GM12878 (cell line): ENCODE results near the gene MAN2B2.

Experiments used
- BACH1 ChIP-seq: fragments of 450-650 bp; IDR thresholded peaks from 2 replicates; pipeline ENCODE4 v1.6.1; 2017; ENCODE audit warnings: mild to moderate bottlenecking, borderline replicate concordance
- CTCF ChIP-seq, 3 experiments: IDR thresholded peaks in 2 of 3; conservative IDR thresholded peaks in 1 of 3; 2 replicates each; pipeline ENCODE4 v1.5.1; 2011; ENCODE audit warnings: low read depth in 3 of 3, low read length in 3 of 3, mild to moderate bottlenecking in 3 of 3, control low read depth in 2 of 3, moderate library complexity in 2 of 3, inconsistent platforms in 1 of 3, mixed read lengths in 1 of 3; ENCODE audit not compliant: control insufficient read depth in 2 of 3, insufficient read depth in 1 of 3; ENCODE audit errors: extremely low read depth in 1 of 3
- JUNB ChIP-seq: IDR thresholded peaks from 2 replicates; pipeline ENCODE4 v1.6.1; 2016; ENCODE audit warnings: antibody characterized with exemption, mild to moderate bottlenecking
- SRF ChIP-seq, 2 experiments: IDR thresholded peaks; 2 replicates each; pipeline ENCODE4 v1.6.1; 2011; ENCODE audit warnings: low read depth in 2 of 2, low read length in 2 of 2, mild to moderate bottlenecking in 1 of 2, moderate library complexity in 1 of 2
- TF ChIP-seq, protein P1 (sequence below): fragments of 450-650 bp; formaldehyde crosslinking; IDR thresholded peaks from 2 replicates; pipeline ENCODE4 v1.4.0; 2022; ENCODE audit warnings: mild to moderate bottlenecking, moderate library complexity

GRCh38 chr4:6621556-6621927 lies 46.6 kb downstream of the MAN2B2 start:
- TF ChIP-seq, protein P1, sequence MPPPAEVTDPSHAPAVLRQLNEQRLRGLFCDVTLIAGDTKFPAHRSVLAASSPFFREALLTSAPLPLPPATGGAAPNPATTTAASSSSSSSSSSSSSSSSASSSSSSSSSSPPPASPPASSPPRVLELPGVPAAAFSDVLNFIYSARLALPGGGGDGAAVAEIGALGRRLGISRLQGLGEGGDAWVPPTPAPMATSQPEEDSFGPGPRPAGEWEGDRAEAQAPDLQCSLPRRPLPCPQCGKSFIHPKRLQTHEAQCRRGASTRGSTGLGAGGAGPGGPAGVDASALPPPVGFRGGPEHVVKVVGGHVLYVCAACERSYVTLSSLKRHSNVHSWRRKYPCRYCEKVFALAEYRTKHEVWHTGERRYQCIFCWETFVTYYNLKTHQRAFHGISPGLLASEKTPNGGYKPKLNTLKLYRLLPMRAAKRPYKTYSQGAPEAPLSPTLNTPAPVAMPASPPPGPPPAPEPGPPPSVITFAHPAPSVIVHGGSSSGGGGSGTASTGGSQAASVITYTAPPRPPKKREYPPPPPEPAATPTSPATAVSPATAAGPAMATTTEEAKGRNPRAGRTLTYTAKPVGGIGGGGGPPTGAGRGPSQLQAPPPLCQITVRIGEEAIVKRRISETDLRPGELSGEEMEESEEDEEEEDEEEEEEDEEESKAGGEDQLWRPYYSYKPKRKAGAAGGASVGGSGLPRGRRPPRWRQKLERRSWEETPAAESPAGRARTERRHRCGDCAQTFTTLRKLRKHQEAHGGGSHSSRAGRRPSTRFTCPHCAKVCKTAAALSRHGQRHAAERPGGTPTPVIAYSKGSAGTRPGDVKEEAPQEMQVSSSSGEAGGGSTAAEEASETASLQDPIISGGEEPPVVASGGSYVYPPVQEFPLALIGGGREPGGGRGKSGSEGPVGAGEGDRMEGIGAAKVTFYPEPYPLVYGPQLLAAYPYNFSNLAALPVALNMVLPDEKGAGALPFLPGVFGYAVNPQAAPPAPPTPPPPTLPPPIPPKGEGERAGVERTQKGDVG (CRISPR knock-in tag): no peak
- TF ChIP-seq CTCF (IDR thresholded peaks at IDR 0.05 in 2 of 3, conservative IDR thresholded peaks at IDR 0.05 in 1 of 3; ENCODE audit: control insufficient read depth in 2 of 3, extremely low read depth in 1 of 3, insufficient read depth in 1 of 3, low read depth in 3 of 3, low read length in 3 of 3) (no peak), JUNB (no peak), SRF (IDR thresholded peaks at IDR 0.05; ENCODE audit: low read depth in 2 of 2, low read length in 2 of 2) (no peak), BACH1 (no peak)
